H9 (cell line): ENCODE data around the gene OR2G6. TPM values are rescaled to one million over a fixed set of nuclear protein-coding genes. Genes with fewer than 3 reads are reported as not detected.
"Not testable (repeated sequence)": the region's sequence is repeated elsewhere in the genome, so short reads cannot be mapped to it uniquely, and the experiment has no call there.

Source experiments
- DNase-seq: peaks from one replicate; pipeline ENCODE4 v3.0.0-alpha.2; 2017
- H2AFZ ChIP-seq: one replicate; pipeline ENCODE4 v1.6.1; 2013; ENCODE audit warnings: mild to moderate bottlenecking, low read length, control low read depth, moderate library complexity
- H2AK5ac ChIP-seq: 2 replicates; pipeline ENCODE4 v1.6.1; 2013; ENCODE audit warnings: low read length, control low read depth, mixed read lengths; ENCODE audit not compliant: insufficient read length
- H2BK120ac ChIP-seq: one replicate; pipeline ENCODE4 v1.6.1; 2013; ENCODE audit warnings: low read depth, mild to moderate bottlenecking, low read length, control low read depth, inconsistent platforms; ENCODE audit not compliant: poor library complexity, severe bottlenecking
- H2BK12ac ChIP-seq: 2 replicates; pipeline ENCODE4 v1.6.1; 2013; ENCODE audit warnings: low read length, control low read depth, mixed read lengths, low read depth; ENCODE audit not compliant: insufficient read length
- H2BK15ac ChIP-seq: 2 replicates; pipeline ENCODE4 v1.6.1; 2013; ENCODE audit warnings: low read depth, low read length, control low read depth
- H2BK20ac ChIP-seq: one replicate; pipeline ENCODE4 v1.6.1; 2013; ENCODE audit warnings: low read depth, mild to moderate bottlenecking, low read length, control low read depth, inconsistent platforms; ENCODE audit not compliant: poor library complexity, severe bottlenecking
- H2BK5ac ChIP-seq: 2 replicates; pipeline ENCODE4 v1.6.1; 2013; ENCODE audit warnings: low read length, control low read depth, mixed read lengths; ENCODE audit not compliant: insufficient read length
- H3K14ac ChIP-seq: 2 replicates; pipeline ENCODE4 v1.6.1; 2013; ENCODE audit warnings: low read length, control low read depth; ENCODE audit not compliant: insufficient read depth
- H3K18ac ChIP-seq: 2 replicates; pipeline ENCODE4 v1.6.1; 2013; ENCODE audit warnings: low read depth, mild to moderate bottlenecking, mixed read lengths, low read length, control low read depth; ENCODE audit not compliant: insufficient read length
- H3K23ac ChIP-seq: 2 replicates; pipeline ENCODE4 v1.6.1; 2013; ENCODE audit warnings: low read length, control low read depth, mixed read lengths, low read depth; ENCODE audit not compliant: insufficient read length
- H3K23me2 ChIP-seq: 2 replicates; pipeline ENCODE4 v1.6.1; 2013; ENCODE audit warnings: low read depth, mild to moderate bottlenecking, mixed read lengths, low read length, control low read depth; ENCODE audit not compliant: insufficient read length, poor library complexity, severe bottlenecking
- H3K27ac ChIP-seq: 2 replicates; pipeline ENCODE4 v1.5.1; 2013; ENCODE audit warnings: low read length, control low read depth, mixed read lengths, low read depth; ENCODE audit not compliant: insufficient read length
- H3K27me3 ChIP-seq: 2 replicates; pipeline ENCODE4 v1.6.1; 2013; ENCODE audit warnings: low read length, control low read depth, inconsistent platforms; ENCODE audit not compliant: insufficient read depth
- H3K4ac ChIP-seq: 2 replicates; pipeline ENCODE4 v1.6.1; 2013; ENCODE audit warnings: low read depth, mild to moderate bottlenecking, control low read depth, inconsistent platforms, low read length, moderate library complexity
- H3K4me1 ChIP-seq: 2 replicates; pipeline ENCODE4 v1.6.1; 2013; ENCODE audit warnings: low read length, control low read depth, inconsistent platforms; ENCODE audit not compliant: insufficient read depth
- H3K4me2 ChIP-seq: 2 replicates; pipeline ENCODE4 v1.6.1; 2013; ENCODE audit warnings: low read length, control low read depth, mixed read lengths; ENCODE audit not compliant: insufficient read length, insufficient read depth
- H3K56ac ChIP-seq: 2 replicates; pipeline ENCODE4 v1.6.1; 2013; ENCODE audit warnings: low read depth, mild to moderate bottlenecking, mixed read lengths, low read length, control low read depth; ENCODE audit not compliant: insufficient read length
- H3K79me1 ChIP-seq: 2 replicates; pipeline ENCODE4 v1.6.1; 2013; ENCODE audit warnings: low read depth, mild to moderate bottlenecking, moderate library complexity, low read length, control low read depth, inconsistent platforms; ENCODE audit not compliant: insufficient read depth, poor library complexity, severe bottlenecking
- H3K79me2 ChIP-seq: 2 replicates; pipeline ENCODE4 v1.6.1; 2013; ENCODE audit warnings: low read length, control low read depth, inconsistent platforms; ENCODE audit not compliant: insufficient read depth
- H3K9ac ChIP-seq: 2 replicates; pipeline ENCODE4 v1.6.1; 2013; ENCODE audit warnings: low read length, control low read depth, mixed read lengths; ENCODE audit not compliant: insufficient read length; ENCODE audit errors: extremely low read depth
- H3K9me3 ChIP-seq: one replicate; pipeline ENCODE4 v1.6.1; 2013; ENCODE audit warnings: low read depth, low read length, inconsistent platforms; ENCODE audit not compliant: control insufficient read depth
- H3T11ph ChIP-seq: one replicate; pipeline ENCODE4 v1.6.1; 2013; ENCODE audit warnings: mild to moderate bottlenecking, low read length, control low read depth, inconsistent platforms
- H4K20me1 ChIP-seq: one replicate; pipeline ENCODE4 v1.6.1; 2013; ENCODE audit not compliant: control insufficient read depth, insufficient read length, insufficient read depth
- H4K5ac ChIP-seq: 2 replicates; pipeline ENCODE4 v1.6.1; 2013; ENCODE audit warnings: low read depth, mild to moderate bottlenecking, mixed read lengths, low read length, control low read depth; ENCODE audit not compliant: insufficient read length
- H4K8ac ChIP-seq: replicated peaks from 2 replicates; pipeline ENCODE4 v1.6.1; 2013; ENCODE audit warnings: low read length, control low read depth, mixed read lengths, low read depth; ENCODE audit not compliant: insufficient read length
- H4K91ac ChIP-seq: 2 replicates; pipeline ENCODE4 v1.6.1; 2013; ENCODE audit warnings: low read depth, mild to moderate bottlenecking, moderate library complexity, mixed read lengths, low read length, control low read depth; ENCODE audit not compliant: insufficient read length
- H3K27ac Mint-ChIP-seq, 3 experiments: 2 replicates in 2 of 3; 3 replicates in 1 of 3; pipeline ENCODE4 v1.8.0; 2020 to 2021; ENCODE audit warnings: mixed read lengths in 3 of 3, mild to moderate bottlenecking in 1 of 3, moderate library complexity in 1 of 3
- H3K27me3 Mint-ChIP-seq: 2 replicates; pipeline ENCODE4 v1.8.0; 2021; ENCODE audit warnings: low read depth, mild to moderate bottlenecking, moderate library complexity, mixed read lengths
- H3K36me3 Mint-ChIP-seq, 3 experiments: 2 replicates in 2 of 3; 3 replicates in 1 of 3; pipeline ENCODE4 v1.8.0; 2020 to 2021; ENCODE audit warnings: low read depth in 3 of 3, mixed read lengths in 3 of 3; ENCODE audit not compliant: insufficient read depth in 1 of 3
- H3K4me1 Mint-ChIP-seq, 2 experiments: 2 replicates each; pipeline ENCODE4 v1.8.0; 2020; ENCODE audit warnings: mixed read lengths in 2 of 2
- H3K4me3 Mint-ChIP-seq, 2 experiments: 2 replicates in 1 of 2; 3 replicates in 1 of 2; pipeline ENCODE4 v1.8.0; 2020 to 2021; ENCODE audit warnings: mild to moderate bottlenecking in 2 of 2, mixed read lengths in 2 of 2, moderate library complexity in 1 of 2
- H3K9me3 Mint-ChIP-seq, 2 experiments: 2 replicates in 1 of 2; 3 replicates in 1 of 2; pipeline ENCODE4 v1.8.0; 2020; ENCODE audit warnings: mild to moderate bottlenecking in 2 of 2, mixed read lengths in 2 of 2, moderate library complexity in 1 of 2
- WGBS: extraction: QIAGEN DNeasy Blood & Tissue Kit; methylation state at CpG from one replicate; pipeline ENCODE4 v1.1.7; 2013; ENCODE audit warnings: missing lambda C conversion rate, low lambda C conversion rate, mixed read lengths; ENCODE audit not compliant: insufficient read length; ENCODE audit errors: extremely low coverage; 5-methylcytosine and 5-hydroxymethylcytosine counted together
- total RNA-seq: library from RNA; stranded (reverse); gene quantifications from 2 replicates; pipeline ENCODE4 v1.2.1, GENCODE V29; 2021

Gene OR2G6
- total RNA-seq, 1 experiment from 2014 or later: not detected

- H4K5ac ChIP-seq, H3K4me1 Mint-ChIP-seq, H3K9ac ChIP-seq, H3K4me3 Mint-ChIP-seq, H2BK15ac ChIP-seq, H2AFZ ChIP-seq, H4K20me1 ChIP-seq, H3K27me3 Mint-ChIP-seq, H3K23me2 ChIP-seq, H3K27ac Mint-ChIP-seq, H3K23ac ChIP-seq, H3K79me2 ChIP-seq, H3K27me3 ChIP-seq, H3K56ac ChIP-seq, H3K4me1 ChIP-seq, H3K4me2 ChIP-seq, H3K14ac ChIP-seq, H2BK5ac ChIP-seq, H3K18ac ChIP-seq, H2BK120ac ChIP-seq, H3K4ac ChIP-seq, DNase-seq, H3T11ph ChIP-seq, H3K79me1 ChIP-seq, H2BK12ac ChIP-seq, H2BK20ac ChIP-seq, H3K27ac ChIP-seq, H4K8ac ChIP-seq, H3K9me3 ChIP-seq, H3K36me3 Mint-ChIP-seq, H4K91ac ChIP-seq, H2AK5ac ChIP-seq: not testable (repeated sequence)
- peaks cover 33 to 34% of the 10 kb centered on the region in 2 experiments for H3K9me3 Mint-ChIP-seq
- no CpG with 5 or more reads among the region's 13 CpGs for WGBS
Measured at GRCh38 chr1:248481686-248482579, 25.9 kb upstream of the OR2G6 start.

- not testable (repeated sequence) for H3K79me1 ChIP-seq, H3K27me3 ChIP-seq, H2AFZ ChIP-seq, H3T11ph ChIP-seq, H3K36me3 Mint-ChIP-seq, H2BK120ac ChIP-seq, H2BK5ac ChIP-seq, H3K56ac ChIP-seq, H4K8ac ChIP-seq, H3K14ac ChIP-seq, H3K27ac ChIP-seq, H3K4me1 ChIP-seq, DNase-seq, H2BK12ac ChIP-seq, H2BK15ac ChIP-seq, H3K23ac ChIP-seq, H2BK20ac ChIP-seq, H3K9ac ChIP-seq, H4K20me1 ChIP-seq, H3K4ac ChIP-seq, H3K4me1 Mint-ChIP-seq, H3K23me2 ChIP-seq, H4K91ac ChIP-seq, H3K4me3 Mint-ChIP-seq, H3K9me3 ChIP-seq, H2AK5ac ChIP-seq, H3K4me2 ChIP-seq, H3K18ac ChIP-seq, H3K9me3 Mint-ChIP-seq, H3K27ac Mint-ChIP-seq, H4K5ac ChIP-seq, H3K79me2 ChIP-seq, H3K27me3 Mint-ChIP-seq
- no CpG with 5 or more reads among the region's 6 CpGs for WGBS
Measured at GRCh38 chr1:248488289-248488688, 19.6 kb upstream of the OR2G6 start, which contains the start of gene OR2T5. OR2T5 (plus strand) TSS chr1:248488589; CDS start chr1:248488589, 0 bp downstream.
